ENCODE results near the gene ZNF385B. TPM values are rescaled to one million over a fixed set of nuclear protein-coding genes. Genes with fewer than 3 reads are reported as not detected.

ZNF385B gene
- total RNA-seq, 1 experiment from 2014 or later: 0.33 TPM

- no TSS peak for BruUV-seq (replicated peaks)
- no peaks in the 10 kb centered on the region for H3K36me3 Mint-ChIP-seq (ENCODE audit: insufficient read depth, unreplicated experiment)
- no peaks in the 10 kb centered on the region for H3K9me3 Mint-ChIP-seq (ENCODE audit: unreplicated experiment)
- POLR2A ChIA-PET: no interaction called here
- no peaks in the 10 kb centered on the region for H3K27me3 Mint-ChIP-seq (ENCODE audit: insufficient read depth, unreplicated experiment)
- no peak overlapping the region for H3K27ac Mint-ChIP-seq (ENCODE audit: low read depth, unreplicated experiment)
- H3K4me1 Mint-ChIP-seq (ENCODE audit: insufficient read depth, unreplicated experiment): no peaks in the 10 kb centered on the region
- no peak overlapping the region for H3K4me3 Mint-ChIP-seq (ENCODE audit: unreplicated experiment)
- no peak for TF ChIP-seq CTCF (IDR thresholded peaks at IDR 0.05; ENCODE audit: unreplicated experiment)
- no peak for DNase-seq (ENCODE audit: unreplicated experiment)
- CTCF ChIA-PET: interaction anchor here (0.6 to 1.4 kb wide), 3 partner anchors 10 to 199 kb away, joined by 3 to 4 read pairs (median 3); no protein-coding TSS in a partner anchor
- intact Hi-C loops (cut with micrococcal nuclease): no loop called here
Measured at GRCh38 chr2:179646173-179646769, 215.1 kb downstream of the ZNF385B start.

GRCh38 chr2:179645047-179645446, 216.4 kb downstream of the ZNF385B start:
- ChIA-PET POLR2A (no interaction called here), CTCF (no interaction called here)
- no peaks in the 10 kb centered on the region for H3K27me3 Mint-ChIP-seq (ENCODE audit: insufficient read depth, unreplicated experiment)
- no peak for DNase-seq (ENCODE audit: unreplicated experiment)
- BruUV-seq (replicated peaks): no TSS peak
- H3K36me3 Mint-ChIP-seq (ENCODE audit: insufficient read depth, unreplicated experiment): no peaks in the 10 kb centered on the region
- intact Hi-C loops (cut with micrococcal nuclease): no loop called here
- no peak overlapping the region for H3K27ac Mint-ChIP-seq (ENCODE audit: low read depth, unreplicated experiment)
- H3K4me1 Mint-ChIP-seq (ENCODE audit: insufficient read depth, unreplicated experiment): no peaks in the 10 kb centered on the region
- no peak overlapping the region for H3K4me3 Mint-ChIP-seq (ENCODE audit: unreplicated experiment)
- TF ChIP-seq CTCF (IDR thresholded peaks at IDR 0.05; ENCODE audit: unreplicated experiment): no peak
- H3K9me3 Mint-ChIP-seq (ENCODE audit: unreplicated experiment): no peaks in the 10 kb centered on the region

GRCh38 chr2:179642462-179642861, 218.9 kb downstream of the ZNF385B start:
- Mint-ChIP-seq H3K27me3 (ENCODE audit: insufficient read depth, unreplicated experiment) (no peaks in the 10 kb centered on the region), H3K4me1 (ENCODE audit: insufficient read depth, unreplicated experiment) (no peaks in the 10 kb centered on the region), H3K9me3 (ENCODE audit: unreplicated experiment) (no peaks in the 10 kb centered on the region), H3K36me3 (ENCODE audit: insufficient read depth, unreplicated experiment) (no peaks in the 10 kb centered on the region), H3K4me3 (ENCODE audit: unreplicated experiment) (no peak overlapping the region), H3K27ac (ENCODE audit: low read depth, unreplicated experiment) (no peak overlapping the region)
- DNase-seq (ENCODE audit: unreplicated experiment): no peak
- ChIA-PET CTCF (interaction anchor here (0.6 kb wide), 1 partner anchor 97 kb away, joined by 4 read pairs; no protein-coding TSS in a partner anchor), POLR2A (no interaction called here)
- BruUV-seq (replicated peaks): no TSS peak
- no peak for TF ChIP-seq CTCF (IDR thresholded peaks at IDR 0.05; ENCODE audit: unreplicated experiment)
- intact Hi-C loops (cut with micrococcal nuclease): no loop called here

- Mint-ChIP-seq H3K4me3 (ENCODE audit: unreplicated experiment) (no peak overlapping the region), H3K4me1 (ENCODE audit: insufficient read depth, unreplicated experiment) (no peaks in the 10 kb centered on the region), H3K9me3 (ENCODE audit: unreplicated experiment) (peaks cover 1% of the 10 kb centered on the region), H3K27me3 (ENCODE audit: insufficient read depth, unreplicated experiment) (no peaks in the 10 kb centered on the region), H3K36me3 (ENCODE audit: insufficient read depth, unreplicated experiment) (no peaks in the 10 kb centered on the region), H3K27ac (ENCODE audit: low read depth, unreplicated experiment) (no peak overlapping the region)
- POLR2A ChIA-PET: no interaction called here
- no peak for DNase-seq (ENCODE audit: unreplicated experiment)
- BruUV-seq (replicated peaks): no TSS peak
- CTCF ChIA-PET: no interaction called here
- no peak for TF ChIP-seq CTCF (IDR thresholded peaks at IDR 0.05; ENCODE audit: unreplicated experiment)
- intact Hi-C loops (cut with micrococcal nuclease): no loop called here
Measured at GRCh38 chr2:179636995-179637394, 224.4 kb downstream of the ZNF385B start.

Measured in MCF 10A (cell line).